OCI-LY1 (cell line): Measurements from ENCODE around the gene EPS8L2.

Source experiments
- H2AFZ ChIP-seq: fragments of 200-600 bp; sonication (generic), shearing (Covaris generic); 2 replicates; pipeline ENCODE4 v1.6.0; 2014; ENCODE audit warnings: antibody characterized with exemption, mild to moderate bottlenecking, low read length
- H3F3A ChIP-seq: fragments of 200-600 bp; sonication (generic), shearing (Covaris generic); 2 replicates; pipeline ENCODE4 v1.6.0; 2014; ENCODE audit warnings: mild to moderate bottlenecking, antibody characterized with exemption, low read length, moderate library complexity; ENCODE audit not compliant: insufficient read depth
- H3K27ac ChIP-seq: fragments of 200-600 bp; sonication (generic); 2 replicates; pipeline ENCODE4 v1.5.1; 2014; ENCODE audit warnings: low read length, mixed run types, mild to moderate bottlenecking, low read depth; ENCODE audit not compliant: poor library complexity, severe bottlenecking
- H3K27me3 ChIP-seq: fragments of 200-600 bp; sonication (generic); 2 replicates; pipeline ENCODE4 v1.6.0; 2014; ENCODE audit warnings: antibody characterized with exemption, mild to moderate bottlenecking, low read length, moderate library complexity; ENCODE audit not compliant: insufficient read depth
- H3K36me3 ChIP-seq: fragments of 200-600 bp; sonication (generic); 2 replicates; pipeline ENCODE4 v1.6.1; 2014; ENCODE audit warnings: mild to moderate bottlenecking, antibody characterized with exemption, low read length, moderate library complexity, mixed read lengths; ENCODE audit not compliant: insufficient read depth
- H3K4me1 ChIP-seq: fragments of 200-600 bp; sonication (generic); 2 replicates; pipeline ENCODE4 v1.5.1; 2014; ENCODE audit warnings: mild to moderate bottlenecking, low read length, moderate library complexity; ENCODE audit not compliant: insufficient read depth, severe bottlenecking
- H3K4me2 ChIP-seq: fragments of 200-600 bp; sonication (generic), shearing (Covaris generic); 2 replicates; pipeline ENCODE4 v1.6.1; 2014; ENCODE audit warnings: low read length
- H3K4me3 ChIP-seq: fragments of 200-600 bp; sonication (generic); 2 replicates; pipeline ENCODE4 v1.5.1; 2014; ENCODE audit warnings: low read length, low read depth, mild to moderate bottlenecking, mixed read lengths; ENCODE audit not compliant: poor library complexity, severe bottlenecking
- H3K79me2 ChIP-seq: fragments of 200-600 bp; shearing (Covaris generic); 2 replicates; pipeline ENCODE4 v1.6.1; 2016; ENCODE audit warnings: mixed run types, low read length, mixed read lengths; ENCODE audit not compliant: insufficient read depth
- H3K9ac ChIP-seq: fragments of 200-600 bp; sonication (generic), shearing (Covaris generic); 2 replicates; pipeline ENCODE4 v1.6.1; 2014; ENCODE audit warnings: mild to moderate bottlenecking, low read length, mixed read lengths
- H3K9me2 ChIP-seq: fragments of 200-600 bp; sonication (generic), shearing (Covaris generic); 2 replicates; pipeline ENCODE4 v1.6.1; 2014; ENCODE audit warnings: low read depth, mild to moderate bottlenecking, low read length, mixed read lengths
- H3K9me3 ChIP-seq: fragments of 200-600 bp; shearing (Covaris generic); 2 replicates; pipeline ENCODE4 v1.6.1; 2014; ENCODE audit warnings: low read length, mixed read lengths
- H4K20me1 ChIP-seq: fragments of 200-600 bp; sonication (generic), shearing (Covaris generic); 2 replicates; pipeline ENCODE4 v1.6.0; 2016; ENCODE audit warnings: mild to moderate bottlenecking, low read length; ENCODE audit not compliant: insufficient read depth
- CTCF ChIP-seq: fragments of 200-600 bp; sonication (generic), shearing (Covaris generic); IDR thresholded peaks from 2 replicates; pipeline ENCODE4 v1.5.1; 2017; ENCODE audit warnings: mild to moderate bottlenecking, antibody characterized with exemption, low read length, moderate library complexity, mixed read lengths
- EZH2 ChIP-seq: fragments of 200-600 bp; sonication (generic), shearing (Covaris generic); IDR thresholded peaks from 2 replicates; pipeline ENCODE4 v1.8.0; 2017; ENCODE audit warnings: borderline replicate concordance, mixed run types, mild to moderate bottlenecking, antibody characterized with exemption, low read length, moderate library complexity, mixed read lengths

Gene EPS8L2

DNA sequence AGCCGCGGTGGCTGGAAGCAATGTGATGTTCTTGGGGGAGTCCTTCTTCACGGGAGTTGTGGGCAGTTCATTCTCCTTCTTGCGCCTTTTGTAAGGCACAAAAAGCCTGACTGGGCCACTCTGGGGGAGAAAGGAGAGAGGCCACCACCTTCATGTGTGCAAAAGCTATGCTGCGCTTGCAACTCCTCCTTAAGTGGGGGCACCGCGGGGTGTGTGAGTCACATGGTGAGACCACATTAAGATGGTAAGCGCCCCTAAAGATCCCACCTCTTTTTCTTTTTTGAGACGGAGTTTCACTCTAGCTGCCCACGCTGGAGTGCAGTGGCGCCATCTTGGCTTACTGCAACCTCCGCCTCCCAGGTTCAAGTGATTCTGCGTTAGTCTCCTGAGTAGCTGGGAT lies 25.1 kb upstream of the EPS8L2 start:
- H3K27me3 ChIP-seq: no peaks in the 10 kb centered on the region
- H3K9ac ChIP-seq: no peak overlapping the region
- no peak overlapping the region for H3K4me2 ChIP-seq
- no peaks in the 10 kb centered on the region for H3K9me3 ChIP-seq
- no peak for TF ChIP-seq EZH2
- TF ChIP-seq CTCF: no peak
- no peaks in the 10 kb centered on the region for H3K4me1 ChIP-seq
- no peak overlapping the region for H3K4me3 ChIP-seq
- H3F3A ChIP-seq: no peaks in the 10 kb centered on the region
- no peaks in the 10 kb centered on the region for H4K20me1 ChIP-seq
- H3K27ac ChIP-seq: no peak overlapping the region
- peaks cover 52% of the 10 kb centered on the region for H3K36me3 ChIP-seq
- no peak overlapping the region for H2AFZ ChIP-seq
- H3K9me2 ChIP-seq: no peaks in the 10 kb centered on the region
- H3K79me2 ChIP-seq: no peaks in the 10 kb centered on the region

GRCh38 chr11:686451-687243 lies 19.4 kb upstream of the EPS8L2 start:
- H4K20me1 ChIP-seq: no peaks in the 10 kb centered on the region

DNA sequence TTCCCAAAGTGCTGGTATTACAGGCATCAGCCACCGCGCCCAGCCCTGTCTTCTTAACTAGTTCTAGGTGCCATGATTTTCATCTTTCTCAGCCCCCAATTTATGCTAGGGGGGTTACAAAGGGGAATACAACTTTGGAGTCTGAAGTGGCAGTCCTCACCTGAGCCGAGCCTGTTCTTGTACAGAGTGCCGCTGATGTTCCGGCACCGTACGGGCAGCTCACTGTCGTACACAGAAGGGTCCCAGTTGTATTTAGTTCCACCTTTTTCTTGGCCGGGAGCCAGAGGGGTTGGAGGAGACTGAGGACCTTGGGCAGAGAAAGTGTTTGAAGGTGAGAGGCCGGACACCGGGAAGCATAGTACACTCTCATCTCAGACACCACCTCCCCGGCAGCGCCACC lies 18.3 kb upstream of the EPS8L2 start:
- H3K36me3 ChIP-seq: peaks cover 56% of the 10 kb centered on the region
- H3K4me2 ChIP-seq: no peak overlapping the region
- no peaks in the 10 kb centered on the region for H3K9me3 ChIP-seq
- no peaks in the 10 kb centered on the region for H4K20me1 ChIP-seq
- H3K4me1 ChIP-seq: peaks cover under 1% of the 10 kb centered on the region
- no peaks in the 10 kb centered on the region for H3F3A ChIP-seq
- no peak overlapping the region for H3K27ac ChIP-seq
- H3K79me2 ChIP-seq: no peaks in the 10 kb centered on the region
- H3K9me2 ChIP-seq: no peaks in the 10 kb centered on the region
- H2AFZ ChIP-seq: no peak overlapping the region
- H3K9ac ChIP-seq: no peak overlapping the region
- H3K27me3 ChIP-seq: no peaks in the 10 kb centered on the region
- H3K4me3 ChIP-seq: no peak overlapping the region
- TF ChIP-seq CTCF (no peak), EZH2 (no peak)

More at GRCh38 chr11:686451-687243, 19.4 kb upstream of the EPS8L2 start:
- H3K9me3 ChIP-seq: no peaks in the 10 kb centered on the region
- no peaks in the 10 kb centered on the region for H3K4me1 ChIP-seq
- no peak overlapping the region for H3K4me2 ChIP-seq
- no peak overlapping the region for H3K4me3 ChIP-seq
- no peaks in the 10 kb centered on the region for H3F3A ChIP-seq
- TF ChIP-seq CTCF (no peak), EZH2 (no peak)
- no peaks in the 10 kb centered on the region for H3K9me2 ChIP-seq
- H2AFZ ChIP-seq: no peak overlapping the region
- no peak overlapping the region for H3K9ac ChIP-seq
- no peaks in the 10 kb centered on the region for H3K79me2 ChIP-seq
- H3K27me3 ChIP-seq: no peaks in the 10 kb centered on the region
- H3K27ac ChIP-seq: no peak overlapping the region
- peaks cover 68% of the 10 kb centered on the region for H3K36me3 ChIP-seq
